Peyer's patch (tissue), 4 donors: ENCODE results near the gene SPANXN4.

Source experiments
- POLR2A ChIP-seq, 2 donors: fragments of 450-650 bp; IDR thresholded peaks; one replicate each; pipeline ENCODE4 v1.5.1; 2017; ENCODE audit warnings: antibody characterized with exemption in 2 of 2, mild to moderate bottlenecking in 2 of 2, moderate library complexity in 2 of 2
- TF ChIP-seq, protein P1 (sequence below), 6 experiments: fragments of 450-650 bp in 4 of 6; fragments of 200-600 bp in 2 of 6; sonication (generic) in 1 of 6; IDR thresholded peaks; one replicate each; pipeline ENCODE4 v1.5.1; 2017 to 2019; ENCODE audit warnings: antibody characterized with exemption in 6 of 6, mild to moderate bottlenecking in 3 of 6, moderate library complexity in 1 of 6

DNA sequence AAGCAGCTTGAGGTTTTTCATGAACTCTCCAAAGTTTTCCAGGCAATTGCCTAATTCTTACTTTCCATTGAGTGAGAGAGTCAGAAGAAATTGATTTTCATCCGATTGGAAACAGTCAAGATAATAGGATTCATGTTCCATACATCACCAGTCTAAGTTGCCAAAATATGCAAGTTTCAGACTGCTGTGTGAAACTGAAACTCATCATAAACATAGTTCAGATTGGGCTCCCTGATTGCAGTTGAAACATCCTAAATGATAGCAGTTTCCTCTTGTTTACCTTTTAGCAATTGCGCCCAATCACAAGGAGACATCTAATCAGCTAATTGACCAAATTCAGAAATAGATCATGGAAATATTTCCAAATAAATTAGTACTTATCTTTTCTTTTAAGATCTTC lies 56.8 kb downstream of the SPANXN4 start:
- TF ChIP-seq, protein P1, sequence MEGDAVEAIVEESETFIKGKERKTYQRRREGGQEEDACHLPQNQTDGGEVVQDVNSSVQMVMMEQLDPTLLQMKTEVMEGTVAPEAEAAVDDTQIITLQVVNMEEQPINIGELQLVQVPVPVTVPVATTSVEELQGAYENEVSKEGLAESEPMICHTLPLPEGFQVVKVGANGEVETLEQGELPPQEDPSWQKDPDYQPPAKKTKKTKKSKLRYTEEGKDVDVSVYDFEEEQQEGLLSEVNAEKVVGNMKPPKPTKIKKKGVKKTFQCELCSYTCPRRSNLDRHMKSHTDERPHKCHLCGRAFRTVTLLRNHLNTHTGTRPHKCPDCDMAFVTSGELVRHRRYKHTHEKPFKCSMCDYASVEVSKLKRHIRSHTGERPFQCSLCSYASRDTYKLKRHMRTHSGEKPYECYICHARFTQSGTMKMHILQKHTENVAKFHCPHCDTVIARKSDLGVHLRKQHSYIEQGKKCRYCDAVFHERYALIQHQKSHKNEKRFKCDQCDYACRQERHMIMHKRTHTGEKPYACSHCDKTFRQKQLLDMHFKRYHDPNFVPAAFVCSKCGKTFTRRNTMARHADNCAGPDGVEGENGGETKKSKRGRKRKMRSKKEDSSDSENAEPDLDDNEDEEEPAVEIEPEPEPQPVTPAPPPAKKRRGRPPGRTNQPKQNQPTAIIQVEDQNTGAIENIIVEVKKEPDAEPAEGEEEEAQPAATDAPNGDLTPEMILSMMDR (IDR thresholded peaks at IDR 0.05): no peak
- TF ChIP-seq POLR2A (IDR thresholded peaks at IDR 0.05): no peak
